ENCODE measurements around the gene IGSF8. TPM values are rescaled to one million over a fixed set of nuclear protein-coding genes. Genes with fewer than 3 reads are reported as not detected.

The IGSF8 gene
- total RNA-seq, 1 donor from 2014 or later = 21.6 TPM

- no peak for DNase-seq (ENCODE audit: extremely low spot score in 2 of 2)
- no peak overlapping the region for H3K27ac ChIP-seq
- TF ChIP-seq POLR2AphosphoS5 (IDR thresholded peaks at IDR 0.05; ENCODE audit: insufficient read depth in 1 of 2, low read depth in 1 of 2) = no peak
- no peak for TF ChIP-seq CTCF (IDR thresholded peaks at IDR 0.05)
- TF ChIP-seq POLR2A (IDR thresholded peaks at IDR 0.05) = no peak
- no peaks in the 10 kb centered on the region for H3K27me3 ChIP-seq
- H3K36me3 ChIP-seq = no peaks in the 10 kb centered on the region
- no peaks in the 10 kb centered on the region for H3K4me1 ChIP-seq
- intact Hi-C loops (cut with DNase I) = no loop called here
- H3K4me3 ChIP-seq = no peak overlapping the region
- no peaks in the 10 kb centered on the region for H3K9me3 ChIP-seq
Measured at GRCh38 chr1:160143695-160144094, 45.3 kb upstream of the IGSF8 start.

GRCh38 chr1:160139840-160140239 is 41.4 kb upstream of the IGSF8 start:
- Histone ChIP-seq H3K4me3 (no peak overlapping the region), H3K4me1 (no peaks in the 10 kb centered on the region), H3K27me3 (no peaks in the 10 kb centered on the region), H3K9me3 (no peaks in the 10 kb centered on the region), H3K36me3 (no peaks in the 10 kb centered on the region), H3K27ac (no peak overlapping the region)
- no peak for DNase-seq (ENCODE audit: extremely low spot score in 2 of 2)
- intact Hi-C loops (cut with DNase I) = no loop called here
- TF ChIP-seq CTCF (IDR thresholded peaks at IDR 0.05) = no peak

- H3K4me1 ChIP-seq = no peaks in the 10 kb centered on the region
- H3K27me3 ChIP-seq = no peaks in the 10 kb centered on the region
- no peaks in the 10 kb centered on the region for H3K36me3 ChIP-seq
- no peak for DNase-seq (ENCODE audit: extremely low spot score in 2 of 2)
- H3K27ac ChIP-seq = no peak overlapping the region
- no peak overlapping the region for H3K4me3 ChIP-seq
- TF ChIP-seq CTCF (IDR thresholded peaks at IDR 0.05) (no peak), POLR2AphosphoS5 (IDR thresholded peaks at IDR 0.05; ENCODE audit: insufficient read depth in 1 of 2, low read depth in 1 of 2) (no peak), POLR2A (IDR thresholded peaks at IDR 0.05) (no peak)
- H3K9me3 ChIP-seq = no peaks in the 10 kb centered on the region
- intact Hi-C loops (cut with DNase I) = no loop called here
Measured at GRCh38 chr1:160137216-160137862, 38.9 kb upstream of the IGSF8 start.

- DNase-seq (ENCODE audit: extremely low spot score in 2 of 2) = no peak
- H3K9me3 ChIP-seq = no peaks in the 10 kb centered on the region
- H3K36me3 ChIP-seq = no peaks in the 10 kb centered on the region
- intact Hi-C loops (cut with DNase I) = no loop called here
- no peak overlapping the region for H3K27ac ChIP-seq
- no peaks in the 10 kb centered on the region for H3K27me3 ChIP-seq
- H3K4me3 ChIP-seq = no peak overlapping the region
- TF ChIP-seq CTCF (IDR thresholded peaks at IDR 0.05) = no peak
- no peak for TF ChIP-seq POLR2AphosphoS5 (IDR thresholded peaks at IDR 0.05; ENCODE audit: insufficient read depth in 1 of 2, low read depth in 1 of 2)
- no peak for TF ChIP-seq POLR2A (IDR thresholded peaks at IDR 0.05)
- H3K4me1 ChIP-seq = no peaks in the 10 kb centered on the region
Measured at GRCh38 chr1:160136926-160137200, 38.4 kb upstream of the IGSF8 start.

- DNase-seq (ENCODE audit: extremely low spot score in 2 of 2) = no peak
- H3K4me3 ChIP-seq = no peak overlapping the region
- no peaks in the 10 kb centered on the region for H3K27me3 ChIP-seq
- H3K36me3 ChIP-seq = no peaks in the 10 kb centered on the region
- intact Hi-C loops (cut with DNase I) = no loop called here
- H3K27ac ChIP-seq = no peak overlapping the region
- TF ChIP-seq POLR2AphosphoS5 (IDR thresholded peaks at IDR 0.05; ENCODE audit: insufficient read depth in 1 of 2, low read depth in 1 of 2) (no peak), POLR2A (IDR thresholded peaks at IDR 0.05) (no peak), CTCF (IDR thresholded peaks at IDR 0.05) (no peak)
- H3K4me1 ChIP-seq = no peaks in the 10 kb centered on the region
- H3K9me3 ChIP-seq = no peaks in the 10 kb centered on the region
Measured at GRCh38 chr1:160136121-160136925, 37.9 kb upstream of the IGSF8 start.

All from vagina (tissue), 2 donors.